SJSA1 (cell line): Measurements from ENCODE around the gene PLCL1. TPM values are rescaled to one million over a fixed set of nuclear protein-coding genes. Genes with fewer than 3 reads are reported as not detected.
A peak's percentile ranks its signal among the peaks of the same experiment; 100 is the strongest.

Source experiments
- DNase-seq, 2 experiments: peaks; one replicate each; pipeline ENCODE4 v3.0.0-alpha.2; 2015 to 2020; ENCODE audit warnings: low spot score in 2 of 2, low read depth in 1 of 2
- H3K27ac ChIP-seq: fragments of 250-450 bp; sonication (Bioruptor Pico); 2 replicates; pipeline ENCODE4 v1.5.1; 2020; ENCODE audit warnings: mild to moderate bottlenecking, moderate library complexity
- H3K27me3 ChIP-seq: fragments of 250-450 bp; sonication (Bioruptor Pico); replicated peaks from 2 replicates; pipeline ENCODE4 v1.5.1; 2020; ENCODE audit warnings: mild to moderate bottlenecking, moderate library complexity
- H3K36me3 ChIP-seq: fragments of 250-450 bp; sonication (Bioruptor Pico); 2 replicates; pipeline ENCODE4 v1.5.1; 2020; ENCODE audit warnings: mild to moderate bottlenecking
- H3K4me1 ChIP-seq: fragments of 250-450 bp; sonication (Bioruptor Pico); replicated peaks from 2 replicates; pipeline ENCODE4 v1.6.1; 2021; ENCODE audit warnings: mild to moderate bottlenecking
- H3K4me3 ChIP-seq: fragments of 250-450 bp; sonication (Bioruptor Pico); 2 replicates; pipeline ENCODE4 v1.5.1; 2020; ENCODE audit warnings: mild to moderate bottlenecking
- H3K9me3 ChIP-seq: fragments of 250-450 bp; sonication (Bioruptor Pico); replicated peaks from 2 replicates; pipeline ENCODE4 v1.5.1; 2020; ENCODE audit warnings: mild to moderate bottlenecking
- total RNA-seq: library from RNA; depleted of rRNA; stranded (reverse); fragments of >200 nt; shearing (Covaris generic); gene quantifications from 2 replicates; pipeline ENCODE4 v1.2.3, GENCODE V29; 2014; rRNA removed

Gene PLCL1
- 0.03 TPM in 1 of 2 replicates, not detected in the other for total RNA-seq

DNA sequence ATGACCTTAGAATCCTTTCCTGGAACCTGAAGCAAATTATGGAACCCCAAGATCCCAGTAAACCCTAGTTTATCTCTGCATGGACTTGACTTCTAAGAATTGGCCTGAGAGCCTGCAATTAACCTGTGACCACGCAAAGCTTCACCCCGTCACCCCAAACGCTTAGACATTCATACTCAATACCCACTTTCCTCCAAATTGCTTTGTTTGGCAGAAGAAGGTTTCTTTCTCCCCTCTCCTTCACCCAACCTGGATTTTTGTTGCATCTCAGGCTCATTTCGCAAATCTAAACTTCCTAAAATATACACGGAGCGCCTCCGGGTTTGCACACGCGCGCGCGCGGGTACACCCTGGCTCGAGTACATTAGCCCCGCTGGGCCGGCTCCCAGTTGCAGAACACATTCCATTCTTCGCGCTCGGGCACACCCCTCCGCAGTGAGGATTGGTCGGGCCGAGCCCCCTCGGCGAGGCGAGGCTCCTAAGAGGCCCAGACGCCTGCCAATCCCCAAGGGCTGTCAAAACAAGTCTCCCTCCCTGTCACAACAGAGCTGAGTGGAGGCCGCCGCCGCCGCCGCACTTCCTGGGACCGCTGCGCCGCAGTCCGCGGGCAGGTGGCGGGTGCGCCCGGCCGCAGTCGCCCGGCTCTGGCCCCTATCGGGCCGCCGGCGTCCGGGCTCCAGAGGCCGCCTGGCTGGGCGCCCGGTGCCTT lies at the start of gene PLCL1:
Gene PLCL1 (plus strand): TSS at position 545 of the 709 bp plus-strand sequence.
- H3K27me3 ChIP-seq = peaks cover 66% of the 10 kb centered on the region
- H3K9me3 ChIP-seq = no peaks in the 10 kb centered on the region; the same call in 1 of the 2 replicates
- H3K4me1 ChIP-seq = peaks cover 19% of the 10 kb centered on the region
- DNase-seq = peak; percentile 82 to 90
- H3K27ac ChIP-seq = no peak within 1 kb of the TSS
- H3K4me3 ChIP-seq = peak within 1 kb of the TSS; percentile 51
- H3K36me3 ChIP-seq = no peaks in the 10 kb centered on the region

DNA sequence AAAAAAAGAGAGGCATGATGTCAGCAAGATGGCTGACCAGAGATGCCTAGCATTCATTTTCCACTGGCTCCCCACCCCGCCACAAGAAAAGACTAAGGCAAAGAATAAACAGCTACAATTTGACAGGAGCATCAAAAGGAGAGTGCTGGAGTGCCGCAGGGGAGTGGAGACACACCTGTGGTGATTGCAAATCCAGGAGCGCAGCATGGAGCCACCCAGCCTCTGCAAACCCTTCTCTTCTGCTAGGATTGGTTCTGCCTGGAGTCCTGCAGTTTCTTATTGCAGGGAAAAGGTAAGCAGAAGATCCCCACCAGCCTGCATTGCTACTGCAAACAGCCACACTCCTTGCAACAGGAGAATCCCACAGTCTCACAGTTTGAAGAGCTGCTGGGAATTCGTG lies 45.4 kb upstream of the PLCL1 start:
- H3K27me3 ChIP-seq = no peaks in the 10 kb centered on the region
- H3K9me3 ChIP-seq = no peaks in the 10 kb centered on the region
- DNase-seq = no peak
- H3K36me3 ChIP-seq = no peaks in the 10 kb centered on the region
- H3K4me1 ChIP-seq = no peaks in the 10 kb centered on the region
- no peak overlapping the region for H3K4me3 ChIP-seq
- no peak overlapping the region for H3K27ac ChIP-seq

DNA sequence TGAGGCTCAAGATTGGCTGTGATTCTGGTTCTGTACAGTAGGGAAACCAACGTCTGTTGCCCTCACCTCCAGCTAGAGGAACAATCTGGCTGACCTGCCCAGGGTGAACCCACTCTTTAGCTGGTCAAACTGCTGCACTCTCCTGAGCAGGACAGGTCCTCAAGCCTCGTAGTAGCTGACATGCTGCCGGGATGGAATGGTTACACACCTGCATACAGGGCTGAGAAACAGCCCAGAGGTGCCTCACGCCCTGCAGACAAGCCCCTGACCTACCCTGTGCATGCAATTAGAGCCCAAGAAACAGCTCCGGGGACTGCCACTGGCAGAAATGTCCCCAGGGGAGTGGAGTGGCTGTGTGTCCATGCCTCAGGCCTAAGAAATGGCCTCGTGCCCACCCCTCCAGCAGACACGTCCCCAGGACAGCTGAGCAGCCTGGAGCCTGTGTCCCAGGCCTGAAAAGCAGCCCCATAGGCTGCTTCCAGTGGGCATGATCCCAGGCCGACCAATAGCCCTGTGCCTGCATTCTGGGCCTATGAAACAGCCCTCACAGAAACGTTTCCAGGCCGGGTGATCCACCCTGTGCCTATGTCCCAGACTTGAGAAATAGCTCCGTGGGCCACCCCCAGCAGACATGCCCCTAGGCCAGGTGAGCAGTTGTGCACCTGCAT lies 44.6 kb upstream of the PLCL1 start:
- no peaks in the 10 kb centered on the region for H3K27me3 ChIP-seq
- H3K27ac ChIP-seq = no peak overlapping the region
- no peaks in the 10 kb centered on the region for H3K36me3 ChIP-seq
- H3K4me1 ChIP-seq = no peaks in the 10 kb centered on the region
- no peak for DNase-seq
- no peaks in the 10 kb centered on the region for H3K9me3 ChIP-seq
- H3K4me3 ChIP-seq = no peak overlapping the region

DNA sequence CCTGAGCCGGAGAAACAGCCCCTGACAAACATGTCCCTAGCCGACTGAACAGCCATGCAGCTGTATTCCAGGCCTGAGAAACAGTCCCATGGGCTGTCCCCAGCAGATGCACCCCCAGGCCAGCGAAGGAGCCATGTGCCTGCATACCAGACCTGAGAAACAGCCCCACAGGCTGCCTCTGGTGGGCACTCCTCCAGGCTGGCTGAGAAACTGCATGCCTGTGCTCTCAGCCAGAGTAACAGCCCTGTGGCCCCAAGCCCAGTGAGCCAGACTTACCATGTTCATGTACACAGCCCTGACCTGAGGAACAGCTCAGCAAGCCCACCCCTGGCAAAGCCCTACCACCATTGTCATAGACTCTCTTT lies 44.1 kb upstream of the PLCL1 start:
- Histone ChIP-seq H3K27ac (no peak overlapping the region), H3K36me3 (no peaks in the 10 kb centered on the region), H3K9me3 (no peaks in the 10 kb centered on the region), H3K4me1 (no peaks in the 10 kb centered on the region), H3K4me3 (no peak overlapping the region), H3K27me3 (no peaks in the 10 kb centered on the region)
- DNase-seq = no peak

DNA sequence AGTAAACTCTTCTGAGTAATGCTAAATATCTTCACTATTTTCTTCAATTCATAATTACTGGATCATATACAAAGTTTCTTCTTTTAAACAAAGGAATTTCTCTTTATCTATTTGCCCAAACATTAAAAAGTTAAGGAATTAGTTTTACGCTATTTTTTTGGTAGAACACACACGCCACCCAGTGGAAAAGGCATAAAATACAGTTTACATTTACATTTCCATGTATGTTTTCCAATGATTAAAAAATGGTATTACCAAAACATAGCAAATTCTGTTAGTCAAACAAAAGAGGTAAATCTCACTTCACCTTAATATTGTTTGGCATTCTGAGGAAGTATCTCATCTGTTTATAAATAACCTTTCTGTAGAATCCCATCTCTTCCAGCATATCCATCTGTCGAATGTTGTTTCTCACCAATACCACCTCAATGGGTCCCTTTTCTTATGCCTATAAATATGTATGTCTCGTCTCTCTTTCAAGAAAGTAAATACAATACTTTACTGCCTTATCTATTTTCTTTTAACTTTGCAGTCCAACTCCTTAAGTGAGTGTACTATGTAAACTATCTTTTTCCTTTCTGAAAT lies 26.5 kb upstream of the PLCL1 start:
- Histone ChIP-seq H3K9me3 (no peaks in the 10 kb centered on the region), H3K27ac (no peak overlapping the region), H3K36me3 (no peaks in the 10 kb centered on the region), H3K27me3 (peaks cover 6% of the 10 kb centered on the region; the same call in 1 of the 2 replicates), H3K4me3 (no peak overlapping the region), H3K4me1 (no peaks in the 10 kb centered on the region)
- peak in 1 of 2 experiments; percentile 8 for DNase-seq

DNA sequence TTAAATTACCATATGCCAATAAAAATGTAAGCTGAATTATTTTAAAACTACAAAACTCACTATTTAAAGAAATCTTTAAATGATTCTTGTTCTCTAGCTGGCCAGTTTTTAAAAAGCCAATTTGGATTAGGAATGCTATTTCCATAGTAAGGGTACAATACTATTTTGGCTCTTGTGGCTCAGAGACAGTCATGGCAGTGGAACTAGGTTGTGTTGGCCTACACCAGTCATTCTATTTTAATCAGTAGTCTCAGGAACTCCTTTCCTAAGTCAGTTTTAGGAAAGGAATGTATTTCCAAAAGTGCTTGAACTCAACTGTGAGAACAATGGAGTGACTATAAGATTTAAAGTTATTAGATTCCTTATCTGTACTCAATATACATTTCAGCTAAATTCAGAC lies 25.1 kb upstream of the PLCL1 start:
- Histone ChIP-seq H3K9me3 (no peaks in the 10 kb centered on the region), H3K4me1 (no peaks in the 10 kb centered on the region), H3K27ac (no peak overlapping the region), H3K4me3 (no peak overlapping the region), H3K36me3 (no peaks in the 10 kb centered on the region), H3K27me3 (0 out of 2 replicates have a peak, but pooled peaks cover 2% of the 10 kb centered on the region)
- no peak for DNase-seq

DNA sequence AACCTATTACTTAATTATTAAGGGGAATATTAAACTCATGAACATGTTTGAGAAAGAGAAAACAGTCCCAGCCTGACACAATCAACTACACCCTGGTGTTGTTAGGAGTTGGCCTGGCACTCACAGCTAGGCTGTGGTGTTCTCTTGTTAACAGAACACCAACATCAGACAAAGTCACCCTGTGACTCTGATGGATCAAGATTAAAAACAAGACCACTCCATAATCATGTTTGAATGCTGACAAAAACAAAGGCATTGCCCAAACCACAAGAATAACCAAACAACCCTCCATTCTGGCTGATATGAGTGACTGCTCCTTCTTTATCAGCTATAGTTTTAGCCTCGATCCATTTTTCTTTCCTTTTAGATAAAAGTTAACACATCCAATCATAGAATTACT lies 22.3 kb upstream of the PLCL1 start:
- DNase-seq = no peak
- H3K36me3 ChIP-seq = no peaks in the 10 kb centered on the region
- no peak overlapping the region for H3K27ac ChIP-seq
- H3K9me3 ChIP-seq = 0 out of 2 replicates have a peak, but pooled peaks cover 6% of the 10 kb centered on the region
- H3K4me1 ChIP-seq = no peaks in the 10 kb centered on the region
- no peak overlapping the region for H3K4me3 ChIP-seq
- no peaks in the 10 kb centered on the region for H3K27me3 ChIP-seq

DNA sequence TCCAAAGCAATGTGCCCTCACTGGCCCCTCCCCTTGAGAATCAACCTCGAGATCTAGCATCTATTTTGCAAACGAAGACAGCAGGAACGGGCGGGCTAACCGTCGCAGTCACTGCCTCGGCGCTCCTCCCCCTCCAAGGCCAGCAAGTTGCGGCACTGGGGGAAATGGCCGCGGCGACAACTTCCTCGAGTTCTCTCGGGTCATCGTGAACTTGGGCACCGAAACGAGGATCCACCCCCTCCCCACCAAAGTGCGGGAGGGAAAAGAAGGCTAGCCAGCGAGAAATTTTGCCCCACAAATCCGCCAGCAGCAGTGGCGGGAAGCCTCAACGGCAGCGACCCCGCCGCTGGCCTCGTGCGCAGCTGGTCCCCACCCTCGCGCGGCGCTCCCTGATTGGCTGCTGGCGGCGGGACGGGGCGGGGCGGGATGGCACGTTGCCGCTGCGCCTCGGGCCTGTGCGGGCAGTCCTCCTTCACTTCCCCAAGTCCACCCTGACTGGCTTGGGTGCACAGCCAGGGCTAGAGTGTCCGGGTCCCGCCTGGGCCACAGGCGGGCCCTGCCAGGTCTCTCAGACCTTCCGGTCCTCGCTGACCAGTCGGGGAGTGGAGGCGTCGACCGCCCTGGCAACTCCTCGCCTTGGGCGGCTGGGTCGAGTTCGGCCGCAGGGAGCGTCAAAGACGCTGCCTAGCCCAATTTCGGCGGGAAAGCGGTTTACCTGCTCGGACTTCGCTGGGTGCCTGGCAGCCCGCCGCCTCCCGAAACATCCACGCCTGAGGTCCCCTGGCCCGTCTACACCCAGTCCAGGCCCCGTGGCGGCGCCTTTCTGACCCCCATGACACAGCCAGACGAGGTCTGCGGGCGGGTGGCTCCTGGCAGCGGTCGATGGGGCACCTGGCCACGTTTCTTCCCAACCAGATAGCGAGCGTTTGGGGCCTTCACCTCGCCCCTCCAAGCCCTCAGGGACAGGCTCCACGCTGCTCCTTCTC lies 19.1 kb upstream of the PLCL1 start, which contains the start of gene BOLL:
Gene BOLL (minus strand): TSS at position 364 of the 986 bp plus-strand sequence. CDS start 3,469 bp downstream, outside the sequence.
- H3K27me3 ChIP-seq = no peaks in the 10 kb centered on the region
- H3K27ac ChIP-seq = no peak within 1 kb of the TSS
- no peaks in the 10 kb centered on the region for H3K4me1 ChIP-seq
- H3K36me3 ChIP-seq = no peaks in the 10 kb centered on the region
- no peak within 1 kb of the TSS for H3K4me3 ChIP-seq
- DNase-seq = peak in 1 of 2 experiments; percentile 41
- 0 out of 2 replicates have a peak, but pooled peaks cover 6% of the 10 kb centered on the region for H3K9me3 ChIP-seq

DNA sequence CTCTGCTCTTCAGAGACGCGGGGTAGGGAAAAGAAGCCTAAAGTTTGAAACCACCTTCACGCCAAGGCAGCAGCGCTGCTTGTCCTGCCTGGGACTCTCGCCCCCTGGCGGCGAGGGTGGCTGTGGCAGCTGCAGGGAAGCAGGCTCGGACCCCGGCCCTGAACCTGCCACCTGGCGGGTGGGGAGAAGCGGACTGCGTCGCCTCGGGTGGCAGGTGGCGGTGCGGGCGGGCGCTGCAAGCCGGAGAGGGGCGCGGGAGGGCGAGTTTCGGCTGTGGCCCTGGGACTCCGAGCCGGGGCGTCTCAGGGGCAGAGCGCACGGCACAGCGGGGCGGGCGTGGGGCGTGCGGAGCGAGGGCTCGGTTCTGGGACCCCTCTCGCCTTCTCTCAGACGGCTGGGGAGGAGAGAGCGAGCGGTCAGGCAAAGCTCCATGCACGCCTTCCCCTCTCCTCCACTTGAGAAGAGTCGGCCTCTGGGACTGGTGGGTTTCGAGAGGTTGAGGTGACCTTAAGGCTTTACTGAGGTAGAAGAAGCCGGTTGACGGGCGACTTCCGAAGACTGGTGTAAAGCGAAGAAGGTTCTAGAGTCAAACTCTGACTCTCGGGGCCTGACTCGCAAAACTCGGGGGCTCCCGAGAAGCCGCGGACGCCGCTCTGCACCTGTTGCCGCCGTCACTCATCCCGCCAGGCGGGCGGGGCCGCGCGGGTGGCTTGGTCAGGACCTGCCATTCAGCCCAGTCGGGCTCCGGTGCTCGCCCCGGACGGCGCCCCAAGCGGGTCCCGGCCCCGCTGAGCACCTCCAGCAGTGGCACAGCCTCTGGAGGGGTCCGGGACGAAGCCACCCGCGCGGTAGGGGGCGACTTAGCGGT lies 18.1 kb upstream of the PLCL1 start:
- Histone ChIP-seq H3K4me1 (no peaks in the 10 kb centered on the region), H3K27me3 (no peaks in the 10 kb centered on the region), H3K36me3 (no peaks in the 10 kb centered on the region), H3K9me3 (0 out of 2 replicates have a peak, but pooled peaks cover 6% of the 10 kb centered on the region), H3K27ac (no peak overlapping the region), H3K4me3 (no peak overlapping the region)
- peak in 1 of 2 experiments; percentile 38 for DNase-seq

DNA sequence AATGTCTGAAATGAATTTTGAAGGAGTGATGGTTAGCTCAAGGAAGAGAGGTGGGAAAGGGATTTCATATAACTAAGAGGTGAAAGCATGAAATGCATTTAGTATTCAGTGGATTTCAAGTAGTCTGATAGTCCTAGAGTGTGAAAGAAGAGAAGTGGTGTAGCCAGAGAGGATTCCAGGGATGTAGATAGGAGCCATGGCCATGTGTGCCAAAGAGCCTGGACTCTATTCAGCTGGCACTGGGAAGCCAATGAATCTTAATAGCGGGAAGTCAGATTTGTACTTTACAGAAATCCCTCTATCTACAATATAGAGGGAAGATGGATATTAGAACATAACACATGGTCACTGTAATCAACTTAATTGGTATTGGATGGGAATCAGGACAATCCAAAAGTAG lies 10.9 kb upstream of the PLCL1 start:
- Histone ChIP-seq H3K9me3 (no peaks in the 10 kb centered on the region), H3K4me3 (no peak overlapping the region), H3K4me1 (no peaks in the 10 kb centered on the region), H3K27ac (no peak overlapping the region), H3K36me3 (no peaks in the 10 kb centered on the region), H3K27me3 (0 out of 2 replicates have a peak, but pooled peaks cover 3% of the 10 kb centered on the region)
- no peak for DNase-seq

DNA sequence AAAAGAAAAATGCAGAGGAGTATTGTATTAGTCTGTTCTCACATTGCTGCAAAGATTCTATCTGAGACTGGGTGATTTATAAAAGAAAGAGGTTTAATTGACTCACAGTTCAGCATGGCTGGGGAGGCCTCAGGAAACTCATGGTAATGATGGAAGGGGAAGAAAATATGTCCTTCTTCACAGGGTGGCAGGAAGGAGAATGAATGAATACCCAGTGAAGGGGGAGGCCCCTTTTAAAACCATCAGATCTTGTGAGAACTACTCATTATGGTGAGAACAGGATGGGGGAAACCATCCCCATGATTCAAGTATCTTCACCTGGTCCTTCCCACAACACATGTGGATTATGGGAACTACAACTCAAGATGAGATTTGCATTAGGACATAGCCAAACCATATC lies 9.1 kb upstream of the PLCL1 start:
- H3K4me1 ChIP-seq = no peaks in the 10 kb centered on the region

DNA sequence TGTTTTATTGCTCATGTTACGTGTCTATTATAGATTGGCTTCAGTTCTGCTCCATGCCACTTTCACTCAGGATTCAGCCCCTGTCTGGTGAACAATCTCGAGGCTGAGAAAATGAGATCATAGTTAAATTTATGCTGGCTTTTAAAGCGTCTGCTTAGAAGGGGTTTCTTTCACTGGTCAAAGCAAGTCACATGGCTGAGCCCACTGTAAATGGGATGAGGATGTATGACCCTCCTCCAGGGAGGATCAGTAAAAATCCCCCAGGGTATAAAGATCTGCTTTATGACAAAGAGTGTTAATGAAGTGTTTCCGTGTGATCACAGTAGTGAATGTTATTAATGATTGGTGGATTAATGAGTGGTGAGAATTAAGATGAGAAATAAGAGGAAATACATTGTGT lies 6.2 kb upstream of the PLCL1 start:
- Histone ChIP-seq H3K27ac (no peak overlapping the region), H3K36me3 (no peaks in the 10 kb centered on the region), H3K4me1 (no peaks in the 10 kb centered on the region), H3K9me3 (no peaks in the 10 kb centered on the region), H3K27me3 (peaks cover 26% of the 10 kb centered on the region), H3K4me3 (no peak overlapping the region)
- DNase-seq = no peak

More for the DNA sequence above, 9.1 kb upstream of the PLCL1 start:
- Histone ChIP-seq H3K4me3 (no peak overlapping the region), H3K36me3 (no peaks in the 10 kb centered on the region), H3K27me3 (peaks cover 10% of the 10 kb centered on the region), H3K9me3 (no peaks in the 10 kb centered on the region), H3K27ac (no peak overlapping the region)
- no peak for DNase-seq
